Caco-2 (cell line): ENCODE measurements around the gene PARP11. TPM values are rescaled to one million over a fixed set of nuclear protein-coding genes. Genes with fewer than 3 reads are reported as not detected.
A peak's percentile ranks its signal among the peaks of the same experiment; 100 is the strongest.

Experiments
- BruUV-seq: library from RNA; stranded (reverse); fragments of 400-500 nt; replicated peaks from 2 replicates; lab custom pipeline; 2021; lab: Mats Ljungman, UMichigan
- CTCF ChIA-PET: fragments of 300-600 bp; sonication (Branson Sonifier 250); formaldehyde crosslinking; loops from one replicate; lab custom pipeline; 2022; ENCODE audit warnings: antibody characterized with exemption; lab: Charles Lee
- POLR2A ChIA-PET: fragments of 300-600 bp; sonication (Branson Sonifier 250); formaldehyde crosslinking; loops from one replicate; lab custom pipeline; 2022; ENCODE audit warnings: antibody characterized with exemption; lab: Charles Lee
- DNase-seq, 2 experiments: peaks; one replicate each; pipeline versions ENCODE4 v3.0.0 to v3.0.0-alpha.2; 2020 to 2022
- H3K27me3 ChIP-seq: replicated peaks from 2 replicates; pipeline ENCODE4 v1.6.0; 2011; ENCODE audit warnings: low read length; ENCODE audit not compliant: control insufficient read depth, insufficient read depth
- H3K36me3 ChIP-seq: 2 replicates; pipeline ENCODE4 v1.5.1; 2011; ENCODE audit warnings: low read length; ENCODE audit not compliant: control insufficient read depth, insufficient read depth
- H3K4me1 ChIP-seq: fragments of 250-450 bp; sonication (Bioruptor Pico); 2 replicates; pipeline ENCODE4 v1.5.1; 2020; ENCODE audit warnings: mild to moderate bottlenecking
- H3K4me3 ChIP-seq: 2 replicates; pipeline ENCODE4 v1.5.1; 2011; ENCODE audit warnings: low read depth, mild to moderate bottlenecking, control low read depth, low read length
- H3K9me3 ChIP-seq: fragments of 250-450 bp; sonication (Bioruptor Pico); 2 replicates; pipeline ENCODE4 v1.5.1; 2020; ENCODE audit warnings: mild to moderate bottlenecking, moderate library complexity
- H3K27ac Mint-ChIP-seq: one replicate; pipeline ENCODE4 v1.8.0; 2022; ENCODE audit warnings: mixed read lengths; ENCODE audit not compliant: unreplicated experiment
- H3K27me3 Mint-ChIP-seq: one replicate; pipeline ENCODE4 v1.8.0; 2022; ENCODE audit warnings: mixed read lengths; ENCODE audit not compliant: insufficient read depth, unreplicated experiment
- H3K36me3 Mint-ChIP-seq: one replicate; pipeline ENCODE4 v1.8.0; 2022; ENCODE audit warnings: mild to moderate bottlenecking, mixed read lengths; ENCODE audit not compliant: insufficient read depth, unreplicated experiment
- H3K4me1 Mint-ChIP-seq: one replicate; pipeline ENCODE4 v1.8.0; 2022; ENCODE audit warnings: low read depth, mixed read lengths; ENCODE audit not compliant: unreplicated experiment
- H3K4me3 Mint-ChIP-seq: one replicate; pipeline ENCODE4 v1.8.0; 2022; ENCODE audit warnings: mild to moderate bottlenecking, moderate library complexity, mixed read lengths; ENCODE audit not compliant: unreplicated experiment
- H3K9me3 Mint-ChIP-seq: one replicate; pipeline ENCODE4 v1.8.0; 2022; ENCODE audit warnings: mixed read lengths; ENCODE audit not compliant: unreplicated experiment
- intact Hi-C: fragments of 100-400 bp; cut with micrococcal nuclease; formaldehyde crosslinking; loops from one replicate; pipeline ENCODE4 v1.10.0; 2022; ENCODE audit not compliant: unreplicated experiment
- total RNA-seq: library from RNA; stranded (reverse); gene quantifications from 2 replicates; pipeline ENCODE4 v1.2.3, GENCODE V29; 2022
- TF ChIP-seq, protein P1 (sequence below), 2 experiments: fragments of 200-600 bp in 1 of 2; IDR thresholded peaks; 1 replicate in 1 of 2; 2 replicates in 1 of 2; pipeline versions ENCODE4 v1.5.1 to v1.8.0; 2011 to 2022; ENCODE audit warnings: antibody characterized with exemption in 1 of 2, control low read depth in 1 of 2, inconsistent platforms in 1 of 2, low read depth in 1 of 2, low read length in 1 of 2, mild to moderate bottlenecking in 1 of 2, moderate library complexity in 1 of 2; ENCODE audit not compliant: insufficient read depth in 1 of 2, severe bottlenecking in 1 of 2, unreplicated experiment in 1 of 2

Gene PARP11
- total RNA-seq, 1 experiment from 2014 or later: 18.1 TPM

- peaks cover 12% of the 10 kb centered on the region for H3K27me3 Mint-ChIP-seq
- H3K4me1 Mint-ChIP-seq: peaks cover 14% of the 10 kb centered on the region
- BruUV-seq: no TSS peak
- DNase-seq: peak in 1 of 2 experiments; percentile 52
- no peak overlapping the region for H3K27ac Mint-ChIP-seq
- POLR2A ChIA-PET: interaction anchor here (0.5 kb wide), 1 partner anchor 394 kb away, joined by 5 read pairs; no protein-coding TSS in a partner anchor
- no peaks in the 10 kb centered on the region for H3K9me3 Mint-ChIP-seq
- CTCF ChIA-PET: interaction anchor here (0.5 to 6.3 kb wide), 17 partner anchors 10 to 731 kb away, joined by 3 to 93 read pairs (median 4); partner anchors contain the start of gene PARP11
- no peaks in the 10 kb centered on the region; the same call in 1 of the 2 replicates for H3K27me3 ChIP-seq
- H3K4me3 ChIP-seq: no peak overlapping the region
- no peak overlapping the region for H3K4me3 Mint-ChIP-seq
- no peaks in the 10 kb centered on the region for H3K36me3 Mint-ChIP-seq
- TF ChIP-seq, protein P1, sequence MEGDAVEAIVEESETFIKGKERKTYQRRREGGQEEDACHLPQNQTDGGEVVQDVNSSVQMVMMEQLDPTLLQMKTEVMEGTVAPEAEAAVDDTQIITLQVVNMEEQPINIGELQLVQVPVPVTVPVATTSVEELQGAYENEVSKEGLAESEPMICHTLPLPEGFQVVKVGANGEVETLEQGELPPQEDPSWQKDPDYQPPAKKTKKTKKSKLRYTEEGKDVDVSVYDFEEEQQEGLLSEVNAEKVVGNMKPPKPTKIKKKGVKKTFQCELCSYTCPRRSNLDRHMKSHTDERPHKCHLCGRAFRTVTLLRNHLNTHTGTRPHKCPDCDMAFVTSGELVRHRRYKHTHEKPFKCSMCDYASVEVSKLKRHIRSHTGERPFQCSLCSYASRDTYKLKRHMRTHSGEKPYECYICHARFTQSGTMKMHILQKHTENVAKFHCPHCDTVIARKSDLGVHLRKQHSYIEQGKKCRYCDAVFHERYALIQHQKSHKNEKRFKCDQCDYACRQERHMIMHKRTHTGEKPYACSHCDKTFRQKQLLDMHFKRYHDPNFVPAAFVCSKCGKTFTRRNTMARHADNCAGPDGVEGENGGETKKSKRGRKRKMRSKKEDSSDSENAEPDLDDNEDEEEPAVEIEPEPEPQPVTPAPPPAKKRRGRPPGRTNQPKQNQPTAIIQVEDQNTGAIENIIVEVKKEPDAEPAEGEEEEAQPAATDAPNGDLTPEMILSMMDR (IDR thresholded peaks at IDR 0.05; ENCODE audit: insufficient read depth in 1 of 2, low read depth in 1 of 2, low read length in 1 of 2, severe bottlenecking in 1 of 2, unreplicated experiment in 1 of 2): peak; percentile 38 to 64
- 0 out of 2 replicates have a peak, but pooled peaks cover 3% of the 10 kb centered on the region for H3K4me1 ChIP-seq
- no peaks in the 10 kb centered on the region; the same call in 1 of the 2 replicates for H3K9me3 ChIP-seq
- intact Hi-C loops: loop anchor here (10.0 kb wide), 1 partner anchor 282 kb away; no protein-coding TSS in a partner anchor
- H3K36me3 ChIP-seq: no peaks in the 10 kb centered on the region
Measured at GRCh38 chr12:3882896-3883564, 9.8 kb upstream of the PARP11 start.

- ChIA-PET POLR2A (no interaction called here), CTCF (interaction anchor here (1.1 to 6.3 kb wide), 4 partner anchors 8 to 395 kb away, joined by 3 to 93 read pairs (median 40); no protein-coding TSS in a partner anchor)
- Histone ChIP-seq H3K4me3 (no peak overlapping the region), H3K36me3 (no peaks in the 10 kb centered on the region), H3K9me3 (no peaks in the 10 kb centered on the region; the same call in 1 of the 2 replicates), H3K27me3 (no peaks in the 10 kb centered on the region; the same call in 1 of the 2 replicates), H3K4me1 (0 out of 2 replicates have a peak, but pooled peaks cover 3% of the 10 kb centered on the region)
- peaks cover 14% of the 10 kb centered on the region for H3K4me1 Mint-ChIP-seq
- no peak overlapping the region for H3K4me3 Mint-ChIP-seq
- H3K36me3 Mint-ChIP-seq: no peaks in the 10 kb centered on the region
- TF ChIP-seq, protein P1 (IDR thresholded peaks at IDR 0.05; ENCODE audit: insufficient read depth in 1 of 2, low read depth in 1 of 2, low read length in 1 of 2, severe bottlenecking in 1 of 2, unreplicated experiment in 1 of 2): no peak
- peaks cover 12% of the 10 kb centered on the region for H3K27me3 Mint-ChIP-seq
- DNase-seq: no peak
- no TSS peak for BruUV-seq
- H3K9me3 Mint-ChIP-seq: no peaks in the 10 kb centered on the region
- intact Hi-C loops: loop anchor here (10.0 kb wide), 1 partner anchor 282 kb away; no protein-coding TSS in a partner anchor
- H3K27ac Mint-ChIP-seq: no peak overlapping the region
Measured at GRCh38 chr12:3882406-3882805, 9.2 kb upstream of the PARP11 start.

DNA sequence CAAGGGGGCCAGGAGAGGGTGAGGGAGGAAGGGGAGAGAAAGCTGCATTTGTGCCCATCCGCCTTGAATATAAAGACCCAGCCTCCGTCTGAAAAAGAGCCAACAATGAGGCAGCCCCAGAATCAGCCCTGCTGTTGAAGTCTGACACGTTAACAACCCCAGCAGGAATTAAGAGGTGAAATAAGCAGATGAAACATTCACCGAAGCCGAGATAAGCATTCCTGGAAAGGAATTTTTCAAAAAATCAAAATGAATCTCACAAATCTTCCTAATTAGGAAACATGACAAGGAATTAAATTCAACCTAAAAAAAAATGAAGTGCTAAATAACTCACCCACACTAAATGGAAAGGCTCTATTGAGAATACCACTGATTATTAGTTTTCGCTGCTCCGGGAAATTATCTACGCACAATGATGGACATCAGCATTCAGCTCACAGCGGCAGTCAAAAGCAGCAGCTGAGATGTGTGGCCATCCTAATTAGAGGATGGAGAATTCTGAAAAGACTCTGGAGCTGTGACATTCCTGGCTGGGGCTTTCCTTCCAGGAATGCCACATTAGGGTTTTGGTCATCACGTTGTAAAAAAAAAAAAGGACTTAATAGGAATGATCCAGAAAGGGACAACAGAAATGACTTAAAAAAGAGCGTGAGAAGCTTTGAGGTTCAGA lies 8.2 kb upstream of the PARP11 start:
- ChIA-PET CTCF (interaction anchor here (0.6 to 6.3 kb wide), 3 partner anchors 9 to 396 kb away, joined by 3 to 93 read pairs (median 6); no protein-coding TSS in a partner anchor), POLR2A (no interaction called here)
- intact Hi-C loops: loop anchor here (10.0 kb wide), 1 partner anchor 283 kb away; no protein-coding TSS in a partner anchor
- H3K4me1 ChIP-seq: 0 out of 2 replicates have a peak, but pooled peaks cover 3% of the 10 kb centered on the region
- Mint-ChIP-seq H3K9me3 (no peaks in the 10 kb centered on the region), H3K4me3 (no peak overlapping the region), H3K27me3 (peaks cover 15% of the 10 kb centered on the region), H3K4me1 (peaks cover 6% of the 10 kb centered on the region), H3K36me3 (no peaks in the 10 kb centered on the region), H3K27ac (no peak overlapping the region)
- H3K4me3 ChIP-seq: no peak overlapping the region
- no peaks in the 10 kb centered on the region; the same call in 1 of the 2 replicates for H3K27me3 ChIP-seq
- BruUV-seq: no TSS peak
- H3K9me3 ChIP-seq: no peaks in the 10 kb centered on the region; the same call in 1 of the 2 replicates
- DNase-seq: no peak
- TF ChIP-seq, protein P1 (IDR thresholded peaks at IDR 0.05; ENCODE audit: insufficient read depth in 1 of 2, low read depth in 1 of 2, low read length in 1 of 2, severe bottlenecking in 1 of 2, unreplicated experiment in 1 of 2): no peak
- no peaks in the 10 kb centered on the region for H3K36me3 ChIP-seq
